ENCODE measurements around the gene STX18. TPM values are rescaled to one million over a fixed set of nuclear protein-coding genes. Genes with fewer than 3 reads are reported as not detected.
A peak's percentile ranks its signal among the peaks of the same experiment; 100 is the strongest.

STX18 gene
- total RNA-seq, 1 donor from 2014 or later, result 20.4 TPM

- no peak for TF ChIP-seq POLR2A (IDR thresholded peaks at IDR 0.05)
- TF ChIP-seq, protein P1, sequence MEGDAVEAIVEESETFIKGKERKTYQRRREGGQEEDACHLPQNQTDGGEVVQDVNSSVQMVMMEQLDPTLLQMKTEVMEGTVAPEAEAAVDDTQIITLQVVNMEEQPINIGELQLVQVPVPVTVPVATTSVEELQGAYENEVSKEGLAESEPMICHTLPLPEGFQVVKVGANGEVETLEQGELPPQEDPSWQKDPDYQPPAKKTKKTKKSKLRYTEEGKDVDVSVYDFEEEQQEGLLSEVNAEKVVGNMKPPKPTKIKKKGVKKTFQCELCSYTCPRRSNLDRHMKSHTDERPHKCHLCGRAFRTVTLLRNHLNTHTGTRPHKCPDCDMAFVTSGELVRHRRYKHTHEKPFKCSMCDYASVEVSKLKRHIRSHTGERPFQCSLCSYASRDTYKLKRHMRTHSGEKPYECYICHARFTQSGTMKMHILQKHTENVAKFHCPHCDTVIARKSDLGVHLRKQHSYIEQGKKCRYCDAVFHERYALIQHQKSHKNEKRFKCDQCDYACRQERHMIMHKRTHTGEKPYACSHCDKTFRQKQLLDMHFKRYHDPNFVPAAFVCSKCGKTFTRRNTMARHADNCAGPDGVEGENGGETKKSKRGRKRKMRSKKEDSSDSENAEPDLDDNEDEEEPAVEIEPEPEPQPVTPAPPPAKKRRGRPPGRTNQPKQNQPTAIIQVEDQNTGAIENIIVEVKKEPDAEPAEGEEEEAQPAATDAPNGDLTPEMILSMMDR (IDR thresholded peaks at IDR 0.05), result no peak
- no peak for TF ChIP-seq POLR2AphosphoS5 (IDR thresholded peaks at IDR 0.05; ENCODE audit: insufficient read depth in 1 of 2, low read depth in 1 of 2)
- peak in 1 of 2 donors; percentile 46 for DNase-seq (ENCODE audit: extremely low spot score in 2 of 2)
- Histone ChIP-seq H3K27me3 (no peaks in the 10 kb centered on the region), H3K4me1 (no peaks in the 10 kb centered on the region), H3K36me3 (peaks cover 0 to 16% of the 10 kb centered on the region in 2 donors), H3K27ac (no peak overlapping the region), H3K4me3 (no peak overlapping the region), H3K9me3 (no peaks in the 10 kb centered on the region)
- intact Hi-C loops (cut with DNase I), result no loop called here
Observed at GRCh38 chr4:4428966-4429875, 112.6 kb downstream of the STX18 start.

DNA sequence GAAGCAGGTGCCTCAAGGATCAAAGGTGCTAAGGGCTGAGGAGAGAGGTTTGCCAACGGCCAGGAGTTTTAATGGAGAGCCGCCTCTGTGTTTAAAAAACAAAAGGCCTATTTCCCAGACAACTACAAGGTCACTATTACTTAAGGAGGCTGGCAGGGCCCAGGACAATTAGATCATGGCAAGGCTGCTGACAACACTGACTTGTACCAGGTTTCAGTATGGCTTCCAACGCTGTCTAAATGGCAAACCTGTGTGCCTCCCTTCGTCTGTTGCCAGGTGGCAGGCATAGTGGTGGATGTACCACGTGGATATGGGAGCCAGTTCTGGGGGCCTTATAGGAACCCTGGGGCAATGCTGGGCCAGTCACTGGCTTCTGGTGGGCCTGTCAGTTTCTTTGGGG is 114.0 kb downstream of the STX18 start:
- intact Hi-C loops (cut with DNase I), result no loop called here
- Histone ChIP-seq H3K27ac (no peak overlapping the region), H3K4me1 (no peaks in the 10 kb centered on the region), H3K9me3 (no peaks in the 10 kb centered on the region), H3K27me3 (no peaks in the 10 kb centered on the region), H3K36me3 (peaks cover 0 to 18% of the 10 kb centered on the region in 2 donors), H3K4me3 (no peak overlapping the region)
- TF ChIP-seq, protein P1 (IDR thresholded peaks at IDR 0.05), result no peak
- no peak for TF ChIP-seq POLR2AphosphoS5 (IDR thresholded peaks at IDR 0.05; ENCODE audit: insufficient read depth in 1 of 2, low read depth in 1 of 2)
- no peak for TF ChIP-seq POLR2A (IDR thresholded peaks at IDR 0.05)
- peak in 1 of 2 donors; percentile 70 for DNase-seq (ENCODE audit: extremely low spot score in 2 of 2)

- no peak for TF ChIP-seq POLR2A (IDR thresholded peaks at IDR 0.05)
- Histone ChIP-seq H3K36me3 (peaks cover 0 to 21% of the 10 kb centered on the region in 2 donors), H3K4me3 (no peak overlapping the region), H3K27ac (no peak overlapping the region), H3K4me1 (no peaks in the 10 kb centered on the region), H3K27me3 (no peaks in the 10 kb centered on the region), H3K9me3 (no peaks in the 10 kb centered on the region)
- intact Hi-C loops (cut with DNase I), result no loop called here
- DNase-seq (ENCODE audit: extremely low spot score in 2 of 2), result peak in 1 of 2 donors; percentile 70
Observed at GRCh38 chr4:4427121-4427870, 114.6 kb downstream of the STX18 start.

DNA sequence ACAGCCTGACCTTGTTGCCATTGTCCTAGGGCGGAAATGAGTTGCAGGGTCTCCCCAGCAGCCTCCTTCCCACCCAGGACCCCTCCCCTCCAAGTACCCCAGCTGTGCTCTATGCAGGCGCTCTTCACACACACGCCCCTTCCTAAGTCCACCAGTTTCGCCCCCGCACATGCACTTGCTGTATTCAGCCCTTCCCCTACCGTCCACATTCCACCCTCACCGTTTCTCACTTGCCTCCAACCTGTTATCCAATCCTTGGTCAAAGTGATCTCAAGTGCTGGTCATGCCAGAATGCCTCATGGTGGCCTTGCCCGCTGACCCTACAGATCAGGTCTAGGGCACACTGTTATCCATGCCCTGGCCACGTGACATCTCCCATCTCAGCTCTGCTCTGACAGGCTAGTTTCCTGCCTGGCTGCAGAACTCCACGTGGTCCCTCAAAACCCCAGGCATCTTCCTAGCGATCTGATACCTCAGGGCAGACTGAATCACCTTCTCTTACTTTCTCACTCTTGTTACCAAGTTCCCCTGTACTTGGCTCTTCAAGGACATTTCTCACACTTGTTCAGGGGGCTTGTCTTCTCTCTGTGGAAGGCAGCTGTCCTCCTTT is 115.2 kb downstream of the STX18 start:
- no peaks in the 10 kb centered on the region for H3K4me1 ChIP-seq
- H3K27ac ChIP-seq, result no peak overlapping the region
- no peak overlapping the region for H3K4me3 ChIP-seq
- H3K27me3 ChIP-seq, result no peaks in the 10 kb centered on the region
- TF ChIP-seq POLR2A (IDR thresholded peaks at IDR 0.05), result no peak
- TF ChIP-seq, protein P1 (IDR thresholded peaks at IDR 0.05), result no peak
- TF ChIP-seq POLR2AphosphoS5 (IDR thresholded peaks at IDR 0.05; ENCODE audit: insufficient read depth in 1 of 2, low read depth in 1 of 2), result no peak
- no peaks in the 10 kb centered on the region for H3K9me3 ChIP-seq
- H3K36me3 ChIP-seq, result peaks cover 0 to 21% of the 10 kb centered on the region in 2 donors
- intact Hi-C loops (cut with DNase I), result no loop called here
- DNase-seq (ENCODE audit: extremely low spot score in 2 of 2), result peak; percentile 61 to 74

DNA sequence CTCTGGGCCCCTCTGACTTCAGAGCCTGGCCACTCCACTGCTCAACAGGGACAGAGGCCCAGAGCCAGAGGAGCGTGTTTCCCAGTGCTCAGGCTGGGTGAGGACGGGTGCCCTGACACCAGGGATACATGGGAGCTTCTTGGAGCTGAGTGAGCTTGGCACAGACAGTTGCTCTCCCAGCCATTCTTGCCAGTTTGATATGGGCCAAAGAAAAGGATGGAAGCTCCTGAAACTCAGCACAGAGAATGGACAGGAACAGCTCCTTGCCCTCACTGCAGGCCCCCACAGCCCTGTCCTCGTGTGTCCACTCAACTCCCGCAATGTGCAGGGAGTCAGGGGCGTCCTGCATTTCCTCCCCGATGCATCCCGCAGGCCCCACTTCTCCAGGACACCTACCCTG is 116.2 kb downstream of the STX18 start:
- peaks cover 0 to 29% of the 10 kb centered on the region in 2 donors for H3K36me3 ChIP-seq
- H3K9me3 ChIP-seq, result no peaks in the 10 kb centered on the region
- no peak overlapping the region for H3K4me3 ChIP-seq
- intact Hi-C loops (cut with DNase I), result no loop called here
- peak; percentile 31 to 64 for DNase-seq (ENCODE audit: extremely low spot score in 2 of 2)
- H3K4me1 ChIP-seq, result no peaks in the 10 kb centered on the region
- H3K27me3 ChIP-seq, result no peaks in the 10 kb centered on the region
- H3K27ac ChIP-seq, result no peak overlapping the region
- TF ChIP-seq, protein P1 (IDR thresholded peaks at IDR 0.05), result no peak
- TF ChIP-seq POLR2AphosphoS5 (IDR thresholded peaks at IDR 0.05; ENCODE audit: insufficient read depth in 1 of 2, low read depth in 1 of 2) (no peak), POLR2A (IDR thresholded peaks at IDR 0.05) (no peak)
